Measurements from ENCODE around the gene PSEN2. TPM values are rescaled to one million over a fixed set of nuclear protein-coding genes. Genes with fewer than 3 reads are reported as not detected.

The PSEN2 gene
- total RNA-seq, 2 donors from 2014 or later = 3.3 to 3.6 TPM

GRCh38 chr1:226891346-226891745 is 20.9 kb downstream of the PSEN2 start:
- no peak for ATAC-seq
- Mint-ChIP-seq H3K27ac (peak overlapping the region; percentile 52 to 55), H3K9me3 (no peaks in the 10 kb centered on the region), H3K36me3 (no peaks in the 10 kb centered on the region)
- no peak for DNase-seq (ENCODE audit: low spot score in 2 of 2)

- Mint-ChIP-seq H3K27ac (peak overlapping the region; percentile 30 to 55), H3K9me3 (no peaks in the 10 kb centered on the region), H3K36me3 (no peaks in the 10 kb centered on the region)
- DNase-seq (ENCODE audit: low spot score in 2 of 2) = no peak
- ATAC-seq = no peak
Measured at GRCh38 chr1:226891846-226892523, 21.6 kb downstream of the PSEN2 start.

GRCh38 chr1:226892524-226892875 is 22.1 kb downstream of the PSEN2 start:
- no peak for DNase-seq (ENCODE audit: low spot score in 2 of 2)
- Mint-ChIP-seq H3K9me3 (no peaks in the 10 kb centered on the region), H3K27ac (peak overlapping the region in 1 of 2 donors; percentile 30), H3K36me3 (no peaks in the 10 kb centered on the region)
- ATAC-seq = no peak

GRCh38 chr1:226893936-226894335 is 23.5 kb downstream of the PSEN2 start:
- no peak for DNase-seq (ENCODE audit: low spot score in 2 of 2)
- no peak for ATAC-seq
- H3K36me3 Mint-ChIP-seq = no peaks in the 10 kb centered on the region
- no peak overlapping the region for H3K27ac Mint-ChIP-seq
- H3K9me3 Mint-ChIP-seq = no peaks in the 10 kb centered on the region

- H3K9me3 Mint-ChIP-seq = no peaks in the 10 kb centered on the region
- peak overlapping the region in 1 of 2 donors; percentile 14 for H3K27ac Mint-ChIP-seq
- ATAC-seq (no peak), DNase-seq (ENCODE audit: low spot score in 2 of 2) (no peak)
- H3K36me3 Mint-ChIP-seq = no peaks in the 10 kb centered on the region
Measured at GRCh38 chr1:226894826-226895225, 24.4 kb downstream of the PSEN2 start.

GRCh38 chr1:226895644-226896043 is 25.2 kb downstream of the PSEN2 start:
- Mint-ChIP-seq H3K9me3 (no peaks in the 10 kb centered on the region), H3K27ac (peak overlapping the region; percentile 14 to 23), H3K36me3 (no peaks in the 10 kb centered on the region)
- DNase-seq (ENCODE audit: low spot score in 2 of 2) (no peak), ATAC-seq (no peak)

- Mint-ChIP-seq H3K27ac (no peak overlapping the region), H3K36me3 (no peaks in the 10 kb centered on the region), H3K9me3 (no peaks in the 10 kb centered on the region)
- DNase-seq (ENCODE audit: low spot score in 2 of 2) (no peak), ATAC-seq (no peak)
Measured at GRCh38 chr1:226898246-226898645, 27.8 kb downstream of the PSEN2 start.

GRCh38 chr1:226901421-226901820 is 31.0 kb downstream of the PSEN2 start:
- DNase-seq (ENCODE audit: low spot score in 2 of 2) = no peak
- Mint-ChIP-seq H3K9me3 (no peaks in the 10 kb centered on the region), H3K27ac (no peak overlapping the region), H3K36me3 (no peaks in the 10 kb centered on the region)
- no peak for ATAC-seq

GRCh38 chr1:226902601-226903000 is 32.2 kb downstream of the PSEN2 start:
- Mint-ChIP-seq H3K36me3 (no peaks in the 10 kb centered on the region), H3K27ac (no peak overlapping the region), H3K9me3 (no peaks in the 10 kb centered on the region)
- no peak for ATAC-seq
- no peak for DNase-seq (ENCODE audit: low spot score in 2 of 2)

GRCh38 chr1:226903819-226904716 is 33.7 kb downstream of the PSEN2 start:
- Mint-ChIP-seq H3K9me3 (no peaks in the 10 kb centered on the region), H3K36me3 (no peaks in the 10 kb centered on the region), H3K27ac (peak overlapping the region in 1 of 2 donors; percentile 4)
- no peak for ATAC-seq
- no peak for DNase-seq (ENCODE audit: low spot score in 2 of 2)

- no peaks in the 10 kb centered on the region for H3K36me3 Mint-ChIP-seq
- DNase-seq (ENCODE audit: low spot score in 2 of 2) = no peak
- no peak for ATAC-seq
Measured at GRCh38 chr1:226904772-226905171, 34.4 kb downstream of the PSEN2 start.

GRCh38 chr1:226908419-226908818 is 38.0 kb downstream of the PSEN2 start:
- no peaks in the 10 kb centered on the region for H3K9me3 Mint-ChIP-seq
- no peak for ATAC-seq
- no peak for DNase-seq (ENCODE audit: low spot score in 2 of 2)
- no peak overlapping the region for H3K27ac Mint-ChIP-seq
- no peaks in the 10 kb centered on the region for H3K36me3 Mint-ChIP-seq

More at GRCh38 chr1:226904772-226905171, 34.4 kb downstream of the PSEN2 start:
- H3K9me3 Mint-ChIP-seq = no peaks in the 10 kb centered on the region
- H3K27ac Mint-ChIP-seq = peak overlapping the region in 1 of 2 donors; percentile 21

- no peaks in the 10 kb centered on the region for H3K36me3 Mint-ChIP-seq
- DNase-seq (ENCODE audit: low spot score in 2 of 2) (no peak), ATAC-seq (no peak)
- no peaks in the 10 kb centered on the region for H3K9me3 Mint-ChIP-seq
- H3K27ac Mint-ChIP-seq = no peak overlapping the region
Measured at GRCh38 chr1:226908913-226909312, 38.5 kb downstream of the PSEN2 start.

GRCh38 chr1:226912587-226913176 is 42.3 kb downstream of the PSEN2 start:
- no peaks in the 10 kb centered on the region for H3K36me3 Mint-ChIP-seq
- ATAC-seq (peak; percentile 68 to 83), DNase-seq (ENCODE audit: low spot score in 2 of 2) (peak in 1 of 2 donors; percentile 37)
- H3K9me3 Mint-ChIP-seq = no peaks in the 10 kb centered on the region
- peak overlapping the region; percentile 50 to 78 for H3K27ac Mint-ChIP-seq

- DNase-seq (ENCODE audit: low spot score in 2 of 2) (no peak), ATAC-seq (no peak)
- H3K36me3 Mint-ChIP-seq = no peaks in the 10 kb centered on the region
- no peaks in the 10 kb centered on the region for H3K9me3 Mint-ChIP-seq
- H3K27ac Mint-ChIP-seq = no peak overlapping the region
Measured at GRCh38 chr1:226915672-226915995, 45.2 kb downstream of the PSEN2 start.

GRCh38 chr1:226916497-226916896 is 46.1 kb downstream of the PSEN2 start:
- Mint-ChIP-seq H3K9me3 (no peaks in the 10 kb centered on the region), H3K27ac (no peak overlapping the region), H3K36me3 (no peaks in the 10 kb centered on the region)
- DNase-seq (ENCODE audit: low spot score in 2 of 2) = no peak
- no peak for ATAC-seq

- ATAC-seq (no peak), DNase-seq (ENCODE audit: low spot score in 2 of 2) (no peak)
- Mint-ChIP-seq H3K9me3 (no peaks in the 10 kb centered on the region), H3K27ac (no peak overlapping the region), H3K36me3 (no peaks in the 10 kb centered on the region)
Measured at GRCh38 chr1:226919587-226919986, 49.2 kb downstream of the PSEN2 start.
